ENCODE results near the gene EDN2.

EDN2 gene

DNA sequence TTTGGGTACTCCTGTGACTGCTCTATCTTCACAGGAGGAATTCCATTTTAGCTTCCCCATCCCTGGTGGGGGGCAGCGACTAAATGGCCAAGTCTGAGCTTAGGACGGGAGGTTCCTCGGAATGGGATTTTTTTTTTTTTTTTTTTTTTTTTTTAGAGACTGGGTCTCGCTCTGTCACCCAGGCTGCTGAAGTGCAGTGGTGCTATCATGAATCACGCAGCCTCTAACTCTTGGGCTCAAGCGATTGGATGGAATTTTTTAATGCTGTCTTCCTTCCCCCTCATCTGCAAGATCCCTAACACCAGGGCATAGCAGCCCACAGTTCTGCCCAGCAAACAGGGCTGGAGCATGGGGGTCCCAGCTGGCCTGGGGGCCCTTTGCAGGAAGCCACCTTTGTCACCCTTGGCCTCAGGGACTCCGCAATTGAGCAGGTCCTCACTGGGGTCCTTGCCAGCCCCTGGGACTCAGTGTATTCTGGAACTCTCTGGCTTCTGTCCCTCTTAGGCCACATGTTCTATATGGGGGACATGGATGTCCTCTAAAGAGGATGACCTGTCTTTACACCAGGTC lies 13.1 kb upstream of the EDN2 start:
- no peak for DNase-seq

DNA sequence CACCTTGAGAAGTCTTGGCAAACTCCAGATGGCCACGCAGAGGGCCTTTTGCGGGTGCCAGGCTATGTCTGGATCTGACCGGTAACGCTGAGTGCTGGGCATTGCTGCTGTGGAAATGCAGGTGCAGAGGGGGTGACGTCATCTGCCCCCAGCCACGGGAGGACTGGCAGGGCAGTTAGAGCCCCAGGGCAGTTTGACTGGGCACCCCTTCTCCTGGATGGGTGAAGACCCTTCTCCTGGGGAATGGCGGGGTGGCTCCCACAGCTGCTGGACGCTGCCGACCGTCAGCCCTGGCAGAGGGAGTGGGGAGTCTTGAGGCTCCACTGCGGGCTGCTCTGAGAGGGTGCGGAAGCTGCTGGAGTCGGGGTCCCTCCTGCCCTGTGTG lies 12.6 kb upstream of the EDN2 start:
- DNase-seq = no peak

DNA sequence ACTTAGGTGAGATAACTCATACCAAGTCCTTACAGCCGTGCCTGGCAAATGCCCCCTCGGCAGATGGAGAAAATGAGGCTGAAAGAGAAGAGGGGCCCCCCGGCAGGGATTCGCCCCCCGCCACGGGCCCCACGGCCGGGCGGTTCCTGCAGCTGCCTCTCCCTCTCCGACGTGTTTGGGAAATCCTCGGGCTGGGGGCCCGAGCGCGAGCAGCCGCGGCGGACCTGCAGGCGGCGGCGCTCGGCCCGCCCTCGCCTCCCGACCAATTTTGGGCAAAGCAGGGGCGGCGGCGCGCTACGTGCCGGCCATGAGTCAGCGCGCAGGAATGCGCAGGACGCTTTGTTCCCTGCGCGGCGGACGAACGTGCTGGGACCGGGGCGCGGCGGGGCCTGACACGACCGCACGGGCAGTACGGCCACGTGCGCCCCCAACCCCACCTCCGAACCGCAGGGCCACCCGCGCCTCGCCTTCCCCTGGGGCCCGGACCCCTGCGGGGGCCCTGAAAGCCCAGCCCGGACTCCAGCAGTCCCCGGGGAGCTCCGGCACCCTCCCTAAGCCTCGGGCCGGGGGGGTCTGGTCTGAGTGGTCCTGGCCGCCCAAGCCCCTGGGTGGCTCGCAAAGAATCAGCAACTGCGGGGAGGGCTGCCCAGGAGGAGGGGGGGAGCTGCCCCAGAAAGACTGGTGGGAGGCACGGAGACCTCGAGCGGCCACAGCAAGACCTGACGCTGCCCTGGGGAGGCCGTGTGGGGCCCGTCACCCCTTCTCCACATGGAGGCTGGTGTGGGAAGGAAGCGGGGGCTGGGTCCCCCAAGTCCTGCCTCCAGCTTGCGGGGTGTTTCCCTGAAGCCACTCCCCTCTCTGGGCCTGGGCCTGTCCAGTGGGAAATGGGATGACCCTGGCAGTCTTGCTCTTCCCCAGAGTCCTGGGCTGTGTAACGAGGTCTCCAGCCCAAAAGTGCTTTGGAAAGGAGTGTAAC lies 11.9 kb upstream of the EDN2 start:
- peak; percentile 50 for DNase-seq

DNA sequence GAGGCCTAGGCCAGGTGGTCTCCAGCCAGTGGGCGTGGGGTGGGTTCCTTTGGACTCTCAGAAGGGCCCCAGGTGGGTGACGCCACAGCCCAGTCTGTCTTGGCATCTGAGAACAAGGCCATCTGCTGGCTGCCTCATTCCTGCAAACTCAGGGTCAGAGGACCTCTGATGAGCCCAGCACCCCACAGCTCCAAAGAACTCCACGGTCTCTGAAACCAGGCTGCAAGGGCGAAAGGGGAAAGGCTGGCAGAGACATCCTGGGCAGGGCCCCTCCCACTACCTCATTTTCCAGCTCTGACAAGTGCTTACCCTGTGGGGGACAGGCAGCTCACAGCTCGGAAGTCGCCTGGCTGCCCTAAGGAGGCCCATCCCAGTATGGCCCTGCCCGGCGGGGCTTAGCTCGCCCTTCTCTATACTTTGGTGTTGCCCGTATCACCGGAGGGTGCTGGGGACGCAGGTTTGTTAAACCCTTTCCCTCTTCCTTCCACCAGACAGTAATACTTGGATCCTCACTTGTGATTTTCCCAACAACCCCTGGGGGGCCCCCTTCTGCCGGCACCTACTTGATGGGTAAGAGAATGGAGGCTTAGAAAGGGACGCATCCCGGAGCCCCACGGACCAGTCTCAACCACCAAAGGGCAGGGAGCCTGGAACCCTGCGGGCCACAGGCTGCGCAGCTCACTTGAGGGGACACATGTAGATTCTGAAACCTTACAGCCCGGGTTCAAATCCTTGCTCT lies 10.9 kb upstream of the EDN2 start:
- no peak for DNase-seq

DNA sequence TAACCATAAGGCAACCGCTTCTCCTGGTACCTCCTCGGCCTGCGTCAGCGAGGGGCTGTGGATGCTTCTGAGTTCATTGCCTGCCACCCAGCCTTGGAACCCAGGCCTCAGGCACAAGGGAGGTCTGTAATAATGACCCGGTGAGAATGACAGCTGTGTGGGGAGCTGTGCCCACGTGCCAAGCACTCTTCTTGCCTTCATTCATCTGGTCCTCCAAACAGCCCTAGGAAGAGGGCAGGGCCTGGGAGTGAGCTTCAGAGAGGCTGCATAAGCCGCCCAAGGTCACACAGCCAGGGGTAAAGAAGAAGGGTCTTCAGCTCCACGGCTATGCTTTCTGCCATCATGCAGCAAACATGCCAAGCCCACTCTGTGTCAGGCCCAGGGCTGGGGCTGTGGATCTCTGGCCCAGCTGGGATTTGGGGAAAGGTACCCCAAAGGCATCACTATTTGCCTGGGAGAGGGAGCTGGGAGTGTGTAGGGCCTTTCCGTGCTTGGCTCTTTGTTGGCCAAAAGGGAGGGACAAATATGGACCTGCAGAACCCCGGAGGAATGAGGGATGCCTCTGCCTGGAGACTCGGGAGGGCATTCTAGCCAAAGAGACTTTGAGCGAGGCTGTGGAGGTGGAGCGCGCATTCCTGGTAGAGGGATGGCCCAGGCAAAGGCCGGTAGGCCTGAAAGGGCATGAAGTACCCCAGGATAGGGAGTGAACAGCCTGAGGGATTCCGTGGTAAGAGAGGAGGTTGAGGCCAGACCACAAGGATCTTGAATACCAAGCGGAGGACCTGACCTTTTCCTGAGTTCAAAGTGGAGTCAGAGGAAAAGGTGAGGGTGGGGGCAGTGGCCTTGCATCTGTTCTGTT lies 10.1 kb upstream of the EDN2 start:
- no peak for DNase-seq

DNA sequence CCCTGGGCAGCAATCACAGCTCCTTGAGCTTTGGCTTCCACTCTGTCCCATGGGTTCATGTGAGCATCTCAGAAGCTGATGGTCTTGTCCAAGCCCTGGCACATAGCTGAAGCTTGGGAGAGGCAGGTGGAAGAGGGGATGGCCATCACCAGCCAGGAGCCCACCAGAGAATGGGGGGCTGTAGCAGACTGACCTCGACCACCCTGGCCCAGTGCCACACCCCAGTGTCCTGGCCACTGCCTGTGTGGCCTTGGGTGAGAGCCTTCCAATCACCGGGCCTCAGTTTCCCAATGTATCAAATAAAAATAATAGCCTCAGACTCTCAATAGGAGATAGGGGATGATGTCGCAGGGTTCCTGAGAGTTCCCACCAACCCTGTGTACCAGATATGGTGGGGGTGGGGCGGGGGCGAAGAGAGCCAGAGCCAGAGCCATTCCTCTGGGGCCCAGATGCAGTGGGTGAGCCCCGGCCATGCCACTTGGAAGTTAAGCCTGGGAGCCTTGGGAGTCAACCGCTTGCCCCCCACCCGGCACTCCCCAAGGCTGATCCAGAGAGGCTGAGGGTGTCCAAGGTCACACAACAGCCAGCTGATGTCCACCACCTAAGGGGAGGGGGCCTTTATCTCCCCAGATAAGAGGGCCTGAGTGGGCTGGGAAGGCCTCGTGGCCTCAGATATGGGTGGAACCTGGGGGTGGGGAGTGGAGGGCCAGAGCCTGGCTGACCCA lies 9.3 kb upstream of the EDN2 start:
- DNase-seq = no peak

DNA sequence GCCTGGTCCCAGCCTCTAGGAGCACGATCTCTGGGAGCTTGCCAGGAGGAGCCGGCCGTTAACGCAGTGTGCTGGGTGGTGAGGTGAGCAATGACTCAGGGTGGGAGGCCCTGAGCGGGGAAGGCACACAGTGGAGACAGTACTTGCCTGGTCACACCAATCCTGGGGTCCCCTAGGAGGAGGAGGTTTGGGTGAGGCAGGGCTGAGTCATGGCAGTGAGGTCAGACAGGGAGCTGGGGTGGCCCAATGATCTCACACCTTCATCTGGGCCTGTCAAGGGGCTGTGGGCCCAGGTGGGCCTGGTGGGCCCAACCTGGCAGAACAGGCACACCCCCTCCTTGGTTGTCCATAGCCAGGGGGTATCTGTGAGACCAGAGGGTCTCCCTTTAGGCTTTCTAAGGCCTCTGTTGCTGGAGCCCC lies 8.6 kb upstream of the EDN2 start:
- DNase-seq = no peak

DNA sequence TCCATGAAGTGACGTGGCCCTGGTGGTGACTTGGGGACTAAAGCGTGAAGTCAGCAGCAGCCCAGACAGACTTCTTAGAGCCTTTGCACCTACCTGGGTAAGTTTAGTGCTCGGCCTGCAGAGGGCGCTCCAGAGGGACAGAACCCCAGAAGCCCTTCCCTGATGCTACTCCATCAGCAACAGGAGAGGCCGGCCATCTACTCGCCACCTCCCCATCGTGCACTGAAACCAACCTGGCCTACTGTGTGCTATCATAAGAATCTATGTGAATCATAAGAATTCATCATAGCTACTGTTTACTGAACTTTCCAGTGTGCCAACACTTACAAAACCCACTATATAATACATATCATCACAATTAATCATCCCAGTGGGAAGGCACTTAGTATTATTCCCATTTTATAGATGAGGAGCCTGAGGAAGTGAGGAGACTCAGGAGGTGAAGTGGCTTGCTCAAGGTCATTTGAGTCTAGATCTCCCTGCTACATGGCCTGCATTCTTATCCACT lies 7.9 kb upstream of the EDN2 start:
- peak; percentile 34 for DNase-seq

DNA sequence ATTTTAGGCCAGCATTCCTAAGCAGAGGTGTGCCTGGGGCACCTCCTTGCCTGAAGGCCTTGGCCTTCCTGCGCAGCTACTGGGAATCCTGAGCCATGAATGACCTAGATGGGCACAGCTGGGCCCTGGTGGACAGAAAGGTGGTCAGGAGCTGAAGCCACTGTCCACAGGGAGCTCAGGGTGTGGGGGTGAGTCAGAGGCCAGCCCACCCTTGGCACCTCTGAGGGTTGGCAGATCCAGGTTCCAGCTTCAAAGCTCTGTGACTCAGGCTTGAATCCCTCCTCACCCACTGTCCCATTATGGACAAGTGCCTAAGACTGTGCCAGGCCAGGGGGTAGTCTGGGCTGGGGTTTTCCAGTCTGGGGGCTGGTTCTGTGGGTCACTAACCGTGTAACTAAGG lies 6.4 kb upstream of the EDN2 start:
- DNase-seq = no peak

DNA sequence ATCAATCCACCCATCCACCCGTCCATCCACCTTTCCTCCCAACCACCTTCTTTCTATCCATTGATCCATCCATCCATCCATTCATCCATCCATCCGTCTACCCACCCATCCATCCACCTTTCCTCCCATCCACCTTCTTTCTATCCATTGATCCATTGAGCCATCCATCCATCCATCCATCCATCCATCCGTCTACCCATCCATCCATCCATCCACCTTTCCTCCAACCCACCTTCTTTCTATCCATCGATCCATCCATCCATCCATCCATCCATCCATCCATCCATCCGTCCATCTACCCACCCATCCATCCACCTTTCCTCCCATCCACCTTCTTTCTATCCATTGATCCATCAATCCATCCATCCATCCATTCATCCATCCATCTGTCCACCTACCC lies 5.1 kb upstream of the EDN2 start:
- DNase-seq = no peak

DNA sequence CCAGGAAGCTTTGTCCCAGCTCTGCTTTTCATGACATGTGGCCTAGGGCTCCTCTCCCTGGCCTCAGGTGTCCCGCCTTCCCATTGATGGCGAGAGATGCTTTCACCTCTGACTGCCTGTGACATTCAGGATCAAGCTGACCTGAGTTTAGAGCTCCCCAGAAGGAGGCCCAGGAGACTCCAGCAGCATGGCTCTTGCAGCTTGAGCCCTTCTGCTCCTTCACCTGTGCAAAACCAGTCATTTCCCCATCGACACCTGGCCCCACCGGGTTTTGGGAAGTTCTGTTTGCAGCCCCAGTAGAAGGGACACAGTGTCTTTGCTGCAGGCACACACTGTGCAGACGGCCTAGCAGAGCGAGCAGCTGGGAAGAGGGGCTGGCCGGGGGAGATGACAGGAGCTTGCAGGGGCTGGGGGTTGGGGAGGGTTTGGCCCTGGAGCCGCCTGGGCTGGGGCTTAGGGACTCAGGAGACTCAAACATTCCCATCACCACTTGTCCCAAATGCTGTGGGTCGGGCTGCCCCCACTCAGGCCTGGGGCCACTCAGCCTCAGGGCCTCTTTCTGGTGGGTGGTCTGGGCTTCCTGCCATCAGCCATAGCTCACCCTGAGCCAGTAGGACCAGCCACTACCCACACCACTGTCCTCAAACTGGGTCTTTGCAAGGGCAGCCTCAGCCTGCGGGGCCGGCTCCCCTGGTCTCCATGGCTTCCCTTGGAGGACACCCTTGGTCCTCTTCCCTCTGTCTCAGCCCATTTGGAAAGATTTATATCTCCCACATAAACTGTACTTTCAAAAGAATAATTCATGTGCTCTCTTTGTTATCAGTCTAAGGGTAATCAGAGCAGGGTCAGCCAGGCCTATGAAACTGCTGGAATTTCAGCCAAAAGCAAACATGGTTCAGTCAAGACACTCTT lies 3.8 kb upstream of the EDN2 start:
- no peak for DNase-seq

DNA sequence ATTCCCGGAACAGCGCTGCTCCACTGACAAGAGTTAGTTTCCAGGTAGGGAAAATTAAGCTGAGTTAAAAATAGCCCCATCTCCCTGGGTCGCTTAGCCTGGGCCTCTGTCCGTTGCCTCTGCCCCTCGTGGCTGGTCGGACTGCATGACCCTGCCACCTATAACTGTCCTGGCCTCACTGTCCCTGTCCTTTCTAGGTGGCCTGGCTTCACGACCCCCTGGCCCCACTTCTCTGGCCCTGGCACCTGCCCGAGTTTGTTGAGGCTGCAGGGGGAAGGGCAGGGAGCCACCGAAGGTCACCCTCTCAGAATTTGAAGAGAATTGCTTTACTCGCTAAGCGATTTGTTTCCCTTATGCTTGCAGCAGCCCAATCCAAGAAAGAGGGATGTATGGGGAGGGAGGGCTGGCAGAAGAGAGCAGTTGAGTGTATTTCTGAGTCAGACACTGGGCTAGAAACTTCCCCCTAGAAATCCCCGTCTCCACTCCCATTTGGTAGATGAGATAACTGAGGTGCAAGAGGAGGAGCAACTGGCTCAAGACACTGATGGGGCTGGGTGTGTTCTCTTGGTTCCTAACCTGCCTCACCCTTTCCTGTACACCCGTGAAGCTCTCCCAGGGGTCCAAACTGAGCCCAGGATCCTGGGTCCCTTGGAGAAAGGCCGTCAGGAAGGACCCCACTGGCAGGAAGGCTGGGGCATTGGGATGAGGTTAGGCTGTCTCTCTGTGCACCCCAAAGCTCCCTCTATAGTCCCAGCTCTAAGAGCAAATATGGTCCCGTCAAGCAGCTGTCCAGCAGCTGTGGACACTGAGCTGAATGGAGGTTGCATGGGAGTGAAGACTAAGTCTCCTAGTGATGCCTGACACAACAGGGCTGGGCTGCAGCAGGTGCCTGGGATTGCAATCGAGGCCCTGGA lies 2.9 kb upstream of the EDN2 start:
- DNase-seq = no peak

DNA sequence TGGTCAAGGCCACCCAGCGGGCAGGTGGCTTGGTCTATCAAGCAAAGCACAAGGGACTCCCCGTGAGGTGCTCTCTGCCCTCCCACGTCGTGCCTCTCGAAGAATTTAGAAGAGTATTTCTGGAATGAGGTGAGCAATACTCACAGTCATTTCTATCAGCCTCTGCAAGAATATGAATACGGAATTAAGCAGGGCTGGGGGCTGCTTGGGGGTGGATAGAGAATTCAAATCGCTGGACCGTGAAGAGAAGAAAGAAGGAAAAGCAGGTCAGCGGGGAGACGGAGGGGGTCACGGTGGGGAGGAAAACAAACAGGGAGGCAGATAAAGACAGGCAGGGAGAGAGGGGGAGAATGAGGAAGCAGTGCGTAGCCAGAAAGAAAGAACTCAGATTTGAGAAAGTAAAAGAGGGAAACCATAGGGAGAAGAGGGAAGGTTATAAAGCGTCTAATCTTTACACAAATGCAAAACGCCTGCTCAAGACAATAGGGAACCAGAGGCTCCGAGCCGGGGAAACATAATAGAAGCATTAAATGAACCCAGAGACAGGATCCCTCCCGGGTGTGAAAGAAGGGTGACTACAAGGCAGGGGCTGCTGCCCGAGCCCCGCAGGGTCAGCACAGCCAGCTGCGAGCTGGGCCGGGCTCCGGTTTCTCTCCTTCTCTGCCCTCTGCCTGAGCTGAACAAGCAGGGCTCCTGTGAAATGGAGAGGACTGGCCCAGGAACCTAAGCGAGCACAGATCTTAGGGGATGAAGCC lies 2.1 kb upstream of the EDN2 start:
- no peak for DNase-seq

DNA sequence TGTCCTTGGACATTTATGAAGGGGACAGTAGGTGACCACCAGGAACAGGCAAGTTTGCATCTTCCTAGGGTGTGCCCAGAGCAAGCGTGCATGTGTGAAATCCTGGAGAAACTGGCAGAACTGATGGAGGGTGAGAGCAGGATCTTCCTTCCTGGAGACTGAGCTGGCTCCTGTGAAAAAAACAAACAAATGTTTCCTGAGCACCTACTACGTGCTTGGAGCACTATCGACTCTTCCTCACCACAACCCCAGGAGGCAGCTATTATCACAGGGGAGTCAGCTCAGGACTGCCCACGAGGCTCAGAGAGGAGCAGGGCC lies 1.5 kb upstream of the EDN2 start:
- DNase-seq = no peak

DNA sequence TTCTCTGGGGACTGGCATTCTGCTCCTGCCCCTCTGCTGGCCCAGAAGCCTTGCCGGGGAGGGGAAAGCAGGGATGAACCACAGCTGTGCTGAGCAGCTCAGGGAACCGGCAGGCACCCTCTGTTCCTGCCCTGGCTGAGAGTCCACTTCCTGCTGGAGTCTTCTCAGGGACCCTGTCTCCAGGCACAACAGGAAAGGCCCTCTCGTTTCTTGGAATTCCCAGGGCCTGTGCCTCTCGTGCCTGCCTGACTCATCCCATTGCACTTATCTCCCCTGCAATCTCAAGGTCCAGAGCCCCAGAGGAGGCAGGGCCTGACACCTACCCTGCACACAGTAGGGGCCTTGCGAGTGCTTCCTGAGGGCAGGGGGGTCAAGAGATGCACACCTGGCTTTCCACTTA lies 1.1 kb upstream of the EDN2 start:
- DNase-seq = no peak

DNA sequence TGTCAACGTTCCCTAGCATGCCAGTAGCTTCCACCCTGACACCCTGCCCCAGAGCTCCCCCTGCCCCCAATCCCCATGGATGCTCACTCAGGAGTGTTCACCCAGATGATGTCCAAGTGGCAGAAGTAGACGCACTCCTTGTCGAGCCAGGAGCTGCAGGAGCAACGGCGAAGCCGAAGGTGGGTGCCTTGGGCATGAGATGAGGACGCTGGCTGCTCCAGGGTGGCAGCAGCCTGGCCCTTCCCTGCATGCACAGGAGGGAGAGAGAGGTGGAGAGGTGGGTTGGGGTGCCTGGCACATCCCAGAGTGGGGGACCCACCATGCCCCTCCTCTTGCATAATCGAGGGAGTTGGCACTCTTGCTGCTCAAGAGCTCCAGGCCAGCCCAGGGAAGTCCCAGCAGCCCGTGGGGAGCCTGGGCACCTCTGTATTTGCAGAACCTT lies 502 bp downstream of the EDN2 start:
- no peak for DNase-seq

DNA sequence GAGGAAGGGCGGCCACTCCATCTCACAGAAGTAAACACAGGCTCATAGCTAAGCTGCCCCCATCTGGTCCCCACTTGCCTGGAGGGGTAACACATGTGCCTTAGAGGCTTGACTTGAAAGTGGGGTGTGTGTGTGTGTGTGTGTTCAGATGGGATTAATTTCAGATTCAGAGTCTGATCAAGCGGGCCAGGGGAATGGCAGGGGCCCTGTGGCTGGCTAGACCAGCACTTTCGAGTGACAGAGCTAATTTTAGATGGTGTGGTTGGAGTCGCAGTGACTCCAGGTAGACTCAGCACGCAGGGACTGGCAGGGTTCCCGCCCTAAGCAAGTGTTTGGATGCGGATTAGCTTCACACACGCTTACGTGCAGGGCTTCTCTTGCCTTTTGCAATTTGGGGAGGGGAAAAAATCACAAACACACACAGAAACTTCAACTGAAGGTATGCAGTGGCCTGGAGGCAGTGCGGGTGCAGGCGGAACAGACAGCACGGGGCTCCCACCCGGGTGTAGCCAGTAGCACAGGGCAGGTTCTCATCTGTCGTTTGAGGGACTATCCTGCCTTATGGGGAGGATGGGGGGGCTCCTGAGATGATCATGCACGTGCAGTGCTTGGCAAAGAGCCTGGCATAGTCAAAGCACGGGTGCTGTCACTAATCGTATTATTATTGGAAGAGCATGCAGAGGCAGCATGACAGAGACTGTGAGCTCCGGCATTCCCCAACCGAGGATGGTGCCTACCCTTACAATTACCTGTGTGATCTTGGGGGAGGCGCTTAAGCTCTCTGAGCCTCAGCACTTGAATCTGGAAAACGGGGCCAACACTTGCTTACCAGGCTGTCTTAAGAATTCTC lies 1.3 kb downstream of the EDN2 start:
- DNase-seq = no peak
